Body of pancreas (tissue), 4 donors: Measurements from ENCODE around the gene ULK3.

ENCODE experiments used
- POLR2A ChIP-seq, 3 donors: fragments of 450-650 bp; IDR thresholded peaks; one replicate each; pipeline ENCODE4 v1.6.1; 2016; ENCODE audit warnings: antibody characterized with exemption in 3 of 3, mild to moderate bottlenecking in 2 of 3
- TF ChIP-seq, protein P1 (sequence below), 7 experiments: fragments of 450-650 bp in 4 of 7; fragments of 200-600 bp in 3 of 7; sonication (generic) in 3 of 7; IDR thresholded peaks; one replicate each; pipeline ENCODE4 v1.5.1; 2016 to 2019; ENCODE audit warnings: antibody characterized with exemption in 7 of 7

DNA sequence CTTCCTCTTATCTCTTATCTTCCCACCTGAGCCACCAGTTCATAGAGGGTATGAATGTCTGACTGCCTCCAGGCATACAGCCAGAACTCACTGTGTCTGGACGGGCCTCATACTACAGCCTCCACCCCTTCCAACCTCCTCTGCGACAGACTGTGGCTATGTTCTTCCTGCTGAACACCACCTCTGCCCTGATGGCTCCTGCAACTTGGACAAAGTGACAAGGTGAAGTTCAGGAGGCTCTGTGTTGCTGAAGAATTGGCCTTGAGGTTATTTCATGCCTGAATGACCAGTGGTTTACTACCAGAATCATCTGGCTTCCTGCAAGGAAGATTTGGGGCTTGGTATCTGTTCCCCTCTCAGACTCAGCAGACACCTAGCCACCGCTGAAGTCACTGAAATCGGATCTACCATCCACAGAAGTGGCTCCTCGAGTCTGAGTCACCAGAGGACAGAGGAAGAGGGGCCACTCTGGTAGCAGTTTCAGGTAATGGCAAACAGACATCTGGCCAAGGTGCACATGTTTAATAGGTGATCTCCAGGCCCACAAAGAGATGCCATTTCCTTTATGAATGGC is 14.2 kb upstream of the ULK3 start:
- TF ChIP-seq, protein P1, sequence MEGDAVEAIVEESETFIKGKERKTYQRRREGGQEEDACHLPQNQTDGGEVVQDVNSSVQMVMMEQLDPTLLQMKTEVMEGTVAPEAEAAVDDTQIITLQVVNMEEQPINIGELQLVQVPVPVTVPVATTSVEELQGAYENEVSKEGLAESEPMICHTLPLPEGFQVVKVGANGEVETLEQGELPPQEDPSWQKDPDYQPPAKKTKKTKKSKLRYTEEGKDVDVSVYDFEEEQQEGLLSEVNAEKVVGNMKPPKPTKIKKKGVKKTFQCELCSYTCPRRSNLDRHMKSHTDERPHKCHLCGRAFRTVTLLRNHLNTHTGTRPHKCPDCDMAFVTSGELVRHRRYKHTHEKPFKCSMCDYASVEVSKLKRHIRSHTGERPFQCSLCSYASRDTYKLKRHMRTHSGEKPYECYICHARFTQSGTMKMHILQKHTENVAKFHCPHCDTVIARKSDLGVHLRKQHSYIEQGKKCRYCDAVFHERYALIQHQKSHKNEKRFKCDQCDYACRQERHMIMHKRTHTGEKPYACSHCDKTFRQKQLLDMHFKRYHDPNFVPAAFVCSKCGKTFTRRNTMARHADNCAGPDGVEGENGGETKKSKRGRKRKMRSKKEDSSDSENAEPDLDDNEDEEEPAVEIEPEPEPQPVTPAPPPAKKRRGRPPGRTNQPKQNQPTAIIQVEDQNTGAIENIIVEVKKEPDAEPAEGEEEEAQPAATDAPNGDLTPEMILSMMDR (IDR thresholded peaks at IDR 0.05) = no peak
- TF ChIP-seq POLR2A (IDR thresholded peaks at IDR 0.05) = no peak
